Prostate gland (tissue), 2 donors: ENCODE data around the gene UBE2O. TPM values are rescaled to one million over a fixed set of nuclear protein-coding genes. Genes with fewer than 3 reads are reported as not detected.

Experiments
- DNase-seq: peaks from one replicate; pipeline ENCODE4 v3.0.0-alpha.2; 2019; ENCODE audit warnings: low spot score
- H3K27ac ChIP-seq, 2 donors: fragments of 200-600 bp; sonication (generic); 2 replicates each; pipeline ENCODE4 v1.5.1; 2017 to 2019
- H3K27me3 ChIP-seq: fragments of 200-600 bp; sonication (generic); replicated peaks from 2 replicates; pipeline ENCODE4 v1.5.1; 2019; ENCODE audit not compliant: insufficient read depth
- H3K36me3 ChIP-seq, 2 donors: fragments of 200-600 bp; sonication (generic); 1 replicate in 1 of 2; 2 replicates in 1 of 2; pipeline versions ENCODE4 v1.5.1 to v1.8.1; 2017 to 2019
- H3K4me1 ChIP-seq: fragments of 200-600 bp; sonication (generic); replicated peaks from 2 replicates; pipeline ENCODE4 v1.5.1; 2019
- H3K4me3 ChIP-seq, 2 donors: fragments of 200-600 bp; sonication (generic); 2 replicates each; pipeline ENCODE4 v1.5.1; 2017 to 2019
- H3K9me3 ChIP-seq: fragments of 200-600 bp; sonication (generic); 2 replicates; pipeline ENCODE4 v1.5.1; 2017
- CTCF ChIP-seq, 4 experiments: fragments of 200-600 bp in 2 of 4; fragments of 450-650 bp in 2 of 4; sonication (generic) in 2 of 4; IDR thresholded peaks; 1 replicate in 3 of 4; 2 replicates in 1 of 4; pipeline ENCODE4 v1.5.1; 2016 to 2019; ENCODE audit warnings: antibody characterized with exemption in 4 of 4, mild to moderate bottlenecking in 2 of 4, moderate library complexity in 2 of 4
- POLR2A ChIP-seq: fragments of 450-650 bp; IDR thresholded peaks from one replicate; pipeline ENCODE4 v1.6.1; 2016; ENCODE audit warnings: antibody characterized with exemption, mild to moderate bottlenecking
- POLR2AphosphoS5 ChIP-seq: sonication (generic); formaldehyde crosslinking; IDR thresholded peaks from one replicate; pipeline ENCODE4 v1.6.1; 2017; ENCODE audit warnings: antibody characterized with exemption
- whole genome bisulfite sequencing: methylation state at CpG from one replicate; pipeline ENCODE4 v1.1.5; 2018; 5-methylcytosine and 5-hydroxymethylcytosine counted together
- intact Hi-C: fragments of 100-400 bp; cut with DNase I; formaldehyde crosslinking; loops from one replicate; pipeline ENCODE4 v1.14.2; 2022
- total RNA-seq, 2 donors: library from RNA; depleted of rRNA; stranded (reverse); fragments of >200 nt; gene quantifications; one replicate each; pipeline ENCODE4 v1.1.0, GENCODE V29; 2016

UBE2O gene
- total RNA-seq, 2 donors from 2014 or later, result 19.9 to 39.8 TPM

GRCh38 chr17:76397184-76397583, 55.8 kb downstream of the UBE2O start:
- no peaks in the 10 kb centered on the region for H3K4me1 ChIP-seq
- no peaks in the 10 kb centered on the region for H3K9me3 ChIP-seq
- H3K27me3 ChIP-seq, result no peaks in the 10 kb centered on the region
- DNase-seq, result no peak
- TF ChIP-seq POLR2AphosphoS5, result no peak
- no peak for TF ChIP-seq CTCF (IDR thresholded peaks at IDR 0.05)
- TF ChIP-seq POLR2A, result no peak
- WGBS, result 82% methylated on average over 8 of the region's 8 CpGs
- no peak overlapping the region for H3K4me3 ChIP-seq
- intact Hi-C loops, result no loop called here
- peaks cover 4 to 16% of the 10 kb centered on the region in 2 donors for H3K36me3 ChIP-seq
- no peak overlapping the region for H3K27ac ChIP-seq

GRCh38 chr17:76395980-76396379, 57.0 kb downstream of the UBE2O start:
- Histone ChIP-seq H3K36me3 (peaks cover 4 to 16% of the 10 kb centered on the region in 2 donors), H3K27me3 (no peaks in the 10 kb centered on the region), H3K4me3 (no peak overlapping the region), H3K4me1 (no peaks in the 10 kb centered on the region), H3K9me3 (no peaks in the 10 kb centered on the region), H3K27ac (no peak overlapping the region)
- WGBS, result 91% methylated on average over 15 of the region's 15 CpGs
- no peak for DNase-seq
- intact Hi-C loops, result no loop called here
- TF ChIP-seq POLR2A (no peak), CTCF (IDR thresholded peaks at IDR 0.05) (no peak), POLR2AphosphoS5 (no peak)

- intact Hi-C loops, result no loop called here
- Histone ChIP-seq H3K27me3 (no peaks in the 10 kb centered on the region), H3K27ac (no peak overlapping the region), H3K4me1 (no peaks in the 10 kb centered on the region), H3K4me3 (no peak overlapping the region), H3K9me3 (no peaks in the 10 kb centered on the region), H3K36me3 (peaks cover 0 to 16% of the 10 kb centered on the region in 2 donors)
- no peak for DNase-seq
- no peak for TF ChIP-seq POLR2AphosphoS5
- no peak for TF ChIP-seq POLR2A
- TF ChIP-seq CTCF (IDR thresholded peaks at IDR 0.05), result no peak
- WGBS, result 62% methylated on average over 10 of the region's 10 CpGs
Measured at GRCh38 chr17:76394166-76394565, 58.8 kb downstream of the UBE2O start.

- WGBS, result 91% methylated on average over 21 of the region's 21 CpGs
- H3K9me3 ChIP-seq, result no peaks in the 10 kb centered on the region
- no peak overlapping the region for H3K27ac ChIP-seq
- TF ChIP-seq CTCF (IDR thresholded peaks at IDR 0.05), result no peak
- TF ChIP-seq POLR2A, result no peak
- TF ChIP-seq POLR2AphosphoS5, result no peak
- intact Hi-C loops, result no loop called here
- peaks cover 0 to 9% of the 10 kb centered on the region in 2 donors for H3K36me3 ChIP-seq
- H3K4me3 ChIP-seq, result no peak overlapping the region
- no peaks in the 10 kb centered on the region for H3K4me1 ChIP-seq
- no peak for DNase-seq
- no peaks in the 10 kb centered on the region for H3K27me3 ChIP-seq
Measured at GRCh38 chr17:76391200-76391715, 61.7 kb downstream of the UBE2O start.

GRCh38 chr17:76390003-76390421, 62.9 kb downstream of the UBE2O start:
- intact Hi-C loops, result no loop called here
- no peak for DNase-seq
- Histone ChIP-seq H3K27ac (no peak overlapping the region), H3K9me3 (no peaks in the 10 kb centered on the region), H3K27me3 (no peaks in the 10 kb centered on the region), H3K4me1 (no peaks in the 10 kb centered on the region), H3K36me3 (no peaks in the 10 kb centered on the region), H3K4me3 (no peak overlapping the region)
- WGBS, result 78% methylated on average over 11 of the region's 11 CpGs
- TF ChIP-seq POLR2A (no peak), POLR2AphosphoS5 (no peak), CTCF (IDR thresholded peaks at IDR 0.05) (no peak)
